ENCODE measurements around the gene DNMBP. TPM values are rescaled to one million over a fixed set of nuclear protein-coding genes. Genes with fewer than 3 reads are reported as not detected.
"Not testable (repeated sequence)": the region's sequence is repeated elsewhere in the genome, so short reads cannot be mapped to it uniquely, and the experiment has no call there.

DNMBP gene
- total RNA-seq, 6 donors from 2014 or later = 10.1 to 18.9 (median 12.6) TPM

GRCh38 chr10:99967961-99968360, 41.8 kb downstream of the DNMBP start:
- H3K4me3 ChIP-seq = no peak overlapping the region
- peaks cover 0 to 36% (median 14%) of the 10 kb centered on the region in 4 donors for H3K36me3 ChIP-seq
- no peaks in the 10 kb centered on the region for H3K27me3 ChIP-seq
- ATAC-seq (ENCODE audit: low FRiP score in 2 of 2) (no peak), DNase-seq (no peak)
- no peak overlapping the region for H3K27ac ChIP-seq
- no peaks in the 10 kb centered on the region for H3K9me3 ChIP-seq
- 96% methylated on average over 7 of the region's 7 CpGs for WGBS, 2 donors
- no peak for TF ChIP-seq POLR2A (IDR thresholded peaks at IDR 0.05)
- TF ChIP-seq POLR2AphosphoS5 (IDR thresholded peaks at IDR 0.05) = no peak
- TF ChIP-seq EP300 (IDR thresholded peaks at IDR 0.05) = no peak
- TF ChIP-seq CTCF (IDR thresholded peaks at IDR 0.05) = no peak
- peaks cover 0 to 14% (median 5%) of the 10 kb centered on the region in 4 donors for H3K4me1 ChIP-seq

- Histone ChIP-seq H3K36me3 (peaks cover 0 to 30% (median 14%) of the 10 kb centered on the region in 4 donors), H3K27me3 (no peaks in the 10 kb centered on the region), H3K27ac (peak overlapping the region in 1 of 4 donors; percentile 19), H3K4me1 (peaks cover 0 to 14% (median 5%) of the 10 kb centered on the region in 4 donors), H3K9me3 (no peaks in the 10 kb centered on the region), H3K4me3 (no peak overlapping the region)
- 66 to 86% methylated on average over 3 of the region's 3 CpGs for WGBS, 2 donors
- no peak for TF ChIP-seq POLR2AphosphoS5 (IDR thresholded peaks at IDR 0.05)
- TF ChIP-seq POLR2A (IDR thresholded peaks at IDR 0.05) = no peak
- no peak for TF ChIP-seq EP300 (IDR thresholded peaks at IDR 0.05)
- TF ChIP-seq CTCF (IDR thresholded peaks at IDR 0.05) = no peak
- no peak for DNase-seq
- ATAC-seq (ENCODE audit: low FRiP score in 2 of 2) = no peak
Measured at GRCh38 chr10:99966306-99966705, 43.4 kb downstream of the DNMBP start.

GRCh38 chr10:99965700-99966099, 44.0 kb downstream of the DNMBP start:
- Histone ChIP-seq H3K4me3 (no peak overlapping the region), H3K4me1 (peaks cover 0 to 14% (median 5%) of the 10 kb centered on the region in 4 donors), H3K27ac (no peak overlapping the region), H3K27me3 (no peaks in the 10 kb centered on the region), H3K36me3 (peaks cover 0 to 25% (median 14%) of the 10 kb centered on the region in 4 donors), H3K9me3 (no peaks in the 10 kb centered on the region)
- no peak for ATAC-seq (ENCODE audit: low FRiP score in 2 of 2)
- DNase-seq = no peak
- TF ChIP-seq POLR2A (IDR thresholded peaks at IDR 0.05) = no peak
- TF ChIP-seq CTCF (IDR thresholded peaks at IDR 0.05) = no peak
- TF ChIP-seq EP300 (IDR thresholded peaks at IDR 0.05) = no peak
- TF ChIP-seq POLR2AphosphoS5 (IDR thresholded peaks at IDR 0.05) = no peak
- WGBS, 2 donors = 88 to 89% methylated on average over 4 of the region's 4 CpGs

GRCh38 chr10:99964791-99965190, 45.0 kb downstream of the DNMBP start:
- no peak for DNase-seq

GRCh38 chr10:99963467-99964165, 46.1 kb downstream of the DNMBP start:
- peaks cover 0 to 14% (median 5%) of the 10 kb centered on the region in 4 donors for H3K4me1 ChIP-seq
- H3K27ac ChIP-seq = peak overlapping the region in 1 of 4 donors; percentile 53
- not testable (repeated sequence) for H3K9me3 ChIP-seq, H3K27me3 ChIP-seq, DNase-seq, H3K4me3 ChIP-seq, H3K36me3 ChIP-seq
- WGBS, 2 donors = 68 to 81% methylated on average over 3 of the region's 7 CpGs
- ATAC-seq (ENCODE audit: low FRiP score in 2 of 2) = peak in 1 of 2 donors; percentile 81

More at GRCh38 chr10:99964791-99965190, 45.0 kb downstream of the DNMBP start:
- no peak for TF ChIP-seq POLR2A (IDR thresholded peaks at IDR 0.05)
- TF ChIP-seq CTCF (IDR thresholded peaks at IDR 0.05) = no peak
- TF ChIP-seq POLR2AphosphoS5 (IDR thresholded peaks at IDR 0.05) = no peak
- no peak for TF ChIP-seq EP300 (IDR thresholded peaks at IDR 0.05)
- 94 to 95% methylated on average over 7 of the region's 7 CpGs for WGBS, 2 donors
- Histone ChIP-seq H3K4me3 (no peak overlapping the region), H3K27ac (peak overlapping the region in 1 of 4 donors; percentile 53), H3K27me3 (no peaks in the 10 kb centered on the region), H3K9me3 (no peaks in the 10 kb centered on the region), H3K4me1 (peaks cover 0 to 14% (median 5%) of the 10 kb centered on the region in 4 donors), H3K36me3 (peaks cover 0 to 18% (median 8%) of the 10 kb centered on the region in 4 donors)
- no peak for ATAC-seq (ENCODE audit: low FRiP score in 2 of 2)
